Colonic mucosa (tissue), 4 donors: ENCODE results near the gene LAYN. TPM values are rescaled to one million over a fixed set of nuclear protein-coding genes. Genes with fewer than 3 reads are reported as not detected.

Experiments
- DNase-seq: peaks from one replicate; pipeline ENCODE4 v3.0.0-alpha.2; 2020
- H3K27ac ChIP-seq: fragments of 200-600 bp; one replicate; pipeline ENCODE4 v1.8.0; 2021
- H3K27me3 ChIP-seq: fragments of 200-600 bp; one replicate; pipeline ENCODE4 v1.8.0; 2021
- H3K36me3 ChIP-seq: fragments of 200-600 bp; one replicate; pipeline ENCODE4 v1.8.0; 2021
- H3K4me1 ChIP-seq: fragments of 200-600 bp; one replicate; pipeline ENCODE4 v1.8.0; 2021; ENCODE audit warnings: mild to moderate bottlenecking
- H3K4me3 ChIP-seq: fragments of 200-600 bp; one replicate; pipeline ENCODE4 v1.8.0; 2021
- H3K9ac ChIP-seq, 2 donors: one replicate each; pipeline ENCODE4 v1.7.0; 2013; ENCODE audit warnings: control low read depth in 2 of 2, low read depth in 2 of 2, low read length in 2 of 2
- H3K9me3 ChIP-seq: fragments of 200-600 bp; one replicate; pipeline ENCODE4 v1.8.0; 2021
- CTCF ChIP-seq: fragments of 200-600 bp; IDR thresholded peaks from one replicate; pipeline ENCODE4 v1.8.0; 2022; ENCODE audit warnings: antibody characterized with exemption, mild to moderate bottlenecking
- intact Hi-C: fragments of 100-400 bp; cut with DNase I; formaldehyde crosslinking; loops from one replicate; pipeline ENCODE4 v1.14.1; 2022
- total RNA-seq, 2 donors: library from RNA; stranded (reverse); fragmentation: NEBNext Ultra II Directional in 1 of 2; extraction: Animal tissue kit (Norgen Biotek cat#: 25700) in 1 of 2; gene quantifications; one replicate each; pipeline ENCODE4 v1.2.1, GENCODE V29; 2021
- donor health status: healthy.
- donor health status: DM: no; HTN: no; CAD: no.
- donor health status: DM: no; HTN: no; CAD: no.

LAYN gene
- total RNA-seq, 2 donors from 2014 or later: 0.99 to 9.0 TPM

GRCh38 chr11:111596319-111596718 is 55.8 kb downstream of the LAYN start:
- H3K4me3 ChIP-seq: no peak overlapping the region
- H3K27ac ChIP-seq: no peak overlapping the region
- DNase-seq: no peak
- no peak for TF ChIP-seq CTCF
- no peaks in the 10 kb centered on the region for H3K36me3 ChIP-seq
- no peaks in the 10 kb centered on the region for H3K9me3 ChIP-seq
- intact Hi-C loops: loop anchor here (5.0 kb wide), 1 partner anchor 251 kb away; no protein-coding TSS in a partner anchor
- no peak overlapping the region for H3K9ac ChIP-seq
- H3K27me3 ChIP-seq: no peaks in the 10 kb centered on the region
- H3K4me1 ChIP-seq: no peaks in the 10 kb centered on the region

GRCh38 chr11:111598148-111598547 is 57.6 kb downstream of the LAYN start:
- no peak overlapping the region for H3K27ac ChIP-seq
- H3K36me3 ChIP-seq: no peaks in the 10 kb centered on the region
- no peak for TF ChIP-seq CTCF
- H3K4me3 ChIP-seq: no peak overlapping the region
- no peaks in the 10 kb centered on the region for H3K4me1 ChIP-seq
- no peaks in the 10 kb centered on the region for H3K27me3 ChIP-seq
- intact Hi-C loops: loop anchor here (5.0 kb wide), 1 partner anchor 249 kb away; no protein-coding TSS in a partner anchor
- DNase-seq: no peak
- no peaks in the 10 kb centered on the region for H3K9me3 ChIP-seq
- no peak overlapping the region for H3K9ac ChIP-seq

GRCh38 chr11:111598559-111598958 is 58.0 kb downstream of the LAYN start:
- H3K9me3 ChIP-seq: no peaks in the 10 kb centered on the region
- H3K9ac ChIP-seq: no peak overlapping the region
- no peaks in the 10 kb centered on the region for H3K4me1 ChIP-seq
- H3K27me3 ChIP-seq: no peaks in the 10 kb centered on the region
- intact Hi-C loops: loop anchor here (5.0 kb wide), 1 partner anchor 249 kb away; no protein-coding TSS in a partner anchor
- H3K36me3 ChIP-seq: no peaks in the 10 kb centered on the region
- TF ChIP-seq CTCF: no peak
- no peak overlapping the region for H3K27ac ChIP-seq
- DNase-seq: no peak
- H3K4me3 ChIP-seq: no peak overlapping the region

GRCh38 chr11:111601636-111601978 is 61.1 kb downstream of the LAYN start:
- no peaks in the 10 kb centered on the region for H3K4me1 ChIP-seq
- peak overlapping the region; percentile 32 to 63 for H3K9ac ChIP-seq
- H3K27ac ChIP-seq: peak overlapping the region; percentile 97
- no peaks in the 10 kb centered on the region for H3K9me3 ChIP-seq
- peak overlapping the region; percentile 93 for H3K4me3 ChIP-seq
- intact Hi-C loops: loop anchor here (10.0 kb wide), 1 partner anchor 113 kb away; no protein-coding TSS in a partner anchor
- no peak for DNase-seq
- no peak for TF ChIP-seq CTCF
- H3K36me3 ChIP-seq: no peaks in the 10 kb centered on the region
- no peaks in the 10 kb centered on the region for H3K27me3 ChIP-seq

GRCh38 chr11:111601979-111602864 is 61.7 kb downstream of the LAYN start, which contains the start of gene SIK2:
TSS of gene SIK2 (plus strand) at chr11:111602449. CDS start at chr11:111602564, 115 bp downstream.
- peak within 1 kb of the TSS; percentile 93 for H3K4me3 ChIP-seq
- H3K4me1 ChIP-seq: no peaks in the 10 kb centered on the region
- peak; percentile 90 for DNase-seq

More at GRCh38 chr11:111601979-111602864, 61.7 kb downstream of the LAYN start, which contains the start of gene SIK2:
- Histone ChIP-seq H3K27me3 (no peaks in the 10 kb centered on the region), H3K9ac (peak within 1 kb of the TSS; percentile 95), H3K36me3 (no peaks in the 10 kb centered on the region), H3K9me3 (no peaks in the 10 kb centered on the region), H3K27ac (peak within 1 kb of the TSS; percentile 97)
- intact Hi-C loops: loop anchor here (1.0 to 10.0 kb wide), 2 partner anchors 113 to 175 kb away; no protein-coding TSS in a partner anchor
- TF ChIP-seq CTCF: peak; percentile 87
